Natural killer cell (primary cell): Measurements from ENCODE around the gene SIPA1L3. TPM values are rescaled to one million over a fixed set of nuclear protein-coding genes. Genes with fewer than 3 reads are reported as not detected.

ENCODE experiments used
- ATAC-seq, 3 donors: fragments of 150-1000 bp in 2 of 3; fragments of 200-7000 bp in 1 of 3; cut with Tn5 transposase; 1 replicate in 1 of 3; 2 replicates in 2 of 3; pipeline ENCODE4 v1.10.0; 2021; ENCODE audit warnings: mild to moderate bottlenecking in 2 of 3, moderate library complexity in 2 of 3
- DNase-seq, 2 donors: peaks; one replicate each; pipeline versions ENCODE4 v3.0.0 to v3.0.0-alpha.2; 2013 to 2021; ENCODE audit warnings: mixed read lengths in 1 of 2
- H3K27ac ChIP-seq: one replicate; pipeline ENCODE4 v1.5.1; 2013; ENCODE audit warnings: mild to moderate bottlenecking, low read length
- H3K27me3 ChIP-seq: one replicate; pipeline ENCODE4 v1.6.1; 2013; ENCODE audit warnings: low read length; ENCODE audit not compliant: control insufficient read depth, insufficient read depth
- H3K36me3 ChIP-seq: one replicate; pipeline ENCODE4 v1.6.1; 2013; ENCODE audit warnings: low read length; ENCODE audit not compliant: control insufficient read depth, insufficient read depth
- H3K4me1 ChIP-seq: one replicate; pipeline ENCODE4 v1.6.1; 2013; ENCODE audit warnings: low read length; ENCODE audit not compliant: control insufficient read depth, insufficient read depth
- H3K4me3 ChIP-seq: one replicate; pipeline ENCODE4 v1.5.1; 2013; ENCODE audit warnings: low read length
- H3K9me3 ChIP-seq: one replicate; pipeline ENCODE4 v1.6.1; 2013; ENCODE audit warnings: low read length; ENCODE audit not compliant: control insufficient read depth, insufficient read depth
- H3K27ac Mint-ChIP-seq, 2 donors: one replicate each; pipeline ENCODE4 v1.8.0; 2022; ENCODE audit warnings: mild to moderate bottlenecking in 2 of 2, mixed read lengths in 2 of 2, moderate library complexity in 1 of 2
- H3K27me3 Mint-ChIP-seq, 2 donors: one replicate each; pipeline ENCODE4 v1.8.0; 2022; ENCODE audit warnings: low read depth in 2 of 2, mixed read lengths in 2 of 2
- H3K36me3 Mint-ChIP-seq: one replicate; pipeline ENCODE4 v1.8.0; 2022; ENCODE audit warnings: mixed read lengths
- H3K4me1 Mint-ChIP-seq, 2 donors: one replicate each; pipeline ENCODE4 v1.8.0; 2022; ENCODE audit warnings: mixed read lengths in 2 of 2
- H3K4me3 Mint-ChIP-seq: one replicate; pipeline ENCODE4 v1.8.0; 2022; ENCODE audit warnings: mild to moderate bottlenecking, moderate library complexity, mixed read lengths
- H3K9me3 Mint-ChIP-seq, 2 donors: one replicate each; pipeline ENCODE4 v1.8.0; 2022; ENCODE audit warnings: mixed read lengths in 2 of 2
- CTCF ChIP-seq: fragments of 200-600 bp; IDR thresholded peaks from one replicate; pipeline ENCODE4 v1.8.0; 2022; ENCODE audit warnings: antibody characterized with exemption
- WGBS: methylation state at CpG from one replicate; pipeline ENCODE4 v1.1.7; 2013; ENCODE audit warnings: missing lambda C conversion rate; ENCODE audit not compliant: insufficient coverage; 5-methylcytosine and 5-hydroxymethylcytosine counted together
- intact Hi-C: fragments of 100-400 bp; cut with micrococcal nuclease; formaldehyde crosslinking; loops from one replicate; pipeline ENCODE4 v1.14.2; 2022
- total RNA-seq, 4 donors: library from RNA; stranded (reverse); fragments of 120-200 nt in 1 of 4; gene quantifications; one replicate each; pipeline versions ENCODE4 v1.2.3 to v1.2.4, GENCODE V29; 2013 to 2022

SIPA1L3 gene
- total RNA-seq, 3 donors from 2014 or later (not counting 1 experiment from before 2014, with no cell fraction given), result 34.4 to 35.8 (median 35.4) TPM

- H3K4me1 Mint-ChIP-seq, result peaks cover 3 to 7% of the 10 kb centered on the region in 2 donors
- H3K27ac Mint-ChIP-seq, result no peak overlapping the region
- WGBS, result 92% methylated on average over 6 of the region's 6 CpGs
These were observed 41.4 kb downstream of the SIPA1L3 start for GRCh38 chr19:37948362-37948761.

GRCh38 chr19:37950471-37951175, 43.6 kb downstream of the SIPA1L3 start:
- no peaks in the 10 kb centered on the region for H3K27me3 ChIP-seq
- H3K9me3 Mint-ChIP-seq, result no peaks in the 10 kb centered on the region
- no peaks in the 10 kb centered on the region for H3K36me3 ChIP-seq
- no peaks in the 10 kb centered on the region for H3K27me3 Mint-ChIP-seq
- peaks cover 4% of the 10 kb centered on the region for H3K4me1 ChIP-seq
- H3K27ac Mint-ChIP-seq, result no peak overlapping the region
- no peak overlapping the region for H3K4me3 ChIP-seq
- H3K36me3 Mint-ChIP-seq, result no peaks in the 10 kb centered on the region
- intact Hi-C loops, result no loop called here
- no peak overlapping the region for H3K27ac ChIP-seq
- no peaks in the 10 kb centered on the region for H3K9me3 ChIP-seq
- WGBS, result 95% methylated on average over 25 of the region's 25 CpGs
- ATAC-seq (no peak), DNase-seq (no peak)
- no peak for TF ChIP-seq CTCF
- no peak overlapping the region for H3K4me3 Mint-ChIP-seq
- H3K4me1 Mint-ChIP-seq, result peaks cover 0 to 4% of the 10 kb centered on the region in 2 donors

More at GRCh38 chr19:37948362-37948761, 41.4 kb downstream of the SIPA1L3 start:
- Mint-ChIP-seq H3K9me3 (no peaks in the 10 kb centered on the region), H3K4me3 (no peak overlapping the region), H3K36me3 (no peaks in the 10 kb centered on the region), H3K27me3 (no peaks in the 10 kb centered on the region)
- Histone ChIP-seq H3K27ac (no peak overlapping the region), H3K27me3 (no peaks in the 10 kb centered on the region), H3K4me1 (peaks cover 4% of the 10 kb centered on the region), H3K36me3 (no peaks in the 10 kb centered on the region), H3K4me3 (no peak overlapping the region), H3K9me3 (no peaks in the 10 kb centered on the region)
- ATAC-seq, result no peak
- TF ChIP-seq CTCF, result no peak
- intact Hi-C loops, result no loop called here
- DNase-seq, result no peak

GRCh38 chr19:37951816-37952210, 44.8 kb downstream of the SIPA1L3 start:
- H3K27ac ChIP-seq, result peak overlapping the region; percentile 3
- peaks cover 1 to 6% of the 10 kb centered on the region in 2 donors for H3K4me1 Mint-ChIP-seq
- no peak overlapping the region for H3K4me3 Mint-ChIP-seq
- H3K9me3 ChIP-seq, result no peaks in the 10 kb centered on the region
- 40% methylated on average over 1 of the region's 4 CpGs for WGBS
- H3K27ac Mint-ChIP-seq, result no peak overlapping the region
- no peaks in the 10 kb centered on the region for H3K36me3 Mint-ChIP-seq
- no peaks in the 10 kb centered on the region for H3K9me3 Mint-ChIP-seq
- no peak overlapping the region for H3K4me3 ChIP-seq
- no peaks in the 10 kb centered on the region for H3K36me3 ChIP-seq
- DNase-seq (no peak), ATAC-seq (no peak)
- peaks cover 4% of the 10 kb centered on the region for H3K4me1 ChIP-seq
- H3K27me3 Mint-ChIP-seq, result no peaks in the 10 kb centered on the region
- no peaks in the 10 kb centered on the region for H3K27me3 ChIP-seq
- TF ChIP-seq CTCF, result no peak
- intact Hi-C loops, result no loop called here
